ENCODE data around the gene GP9. TPM values are rescaled to one million over a fixed set of nuclear protein-coding genes. Genes with fewer than 3 reads are reported as not detected.

Gene GP9
- total RNA-seq, 1 donor from 2014 or later = not detected

DNA sequence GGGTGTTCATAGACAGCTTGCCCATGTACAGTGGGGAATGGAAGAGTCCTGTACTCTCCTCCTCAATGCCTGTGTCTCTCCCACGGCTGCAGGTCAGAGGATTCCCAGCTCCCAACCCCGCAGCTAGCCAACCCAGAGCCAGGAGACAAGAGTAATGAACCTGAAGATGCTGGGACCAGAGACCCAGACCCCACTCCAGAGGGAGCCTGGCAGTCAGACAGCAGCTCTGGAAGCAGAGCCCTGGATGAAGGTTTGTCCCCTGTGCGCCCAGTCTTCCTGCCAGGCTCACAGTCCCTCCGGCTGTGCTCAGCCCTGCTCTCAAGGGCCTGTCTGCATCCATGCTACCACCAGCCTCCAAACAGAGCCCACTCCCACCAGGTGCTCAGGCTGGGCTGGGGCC is 30.0 kb upstream of the GP9 start:
- TF ChIP-seq, protein P1, sequence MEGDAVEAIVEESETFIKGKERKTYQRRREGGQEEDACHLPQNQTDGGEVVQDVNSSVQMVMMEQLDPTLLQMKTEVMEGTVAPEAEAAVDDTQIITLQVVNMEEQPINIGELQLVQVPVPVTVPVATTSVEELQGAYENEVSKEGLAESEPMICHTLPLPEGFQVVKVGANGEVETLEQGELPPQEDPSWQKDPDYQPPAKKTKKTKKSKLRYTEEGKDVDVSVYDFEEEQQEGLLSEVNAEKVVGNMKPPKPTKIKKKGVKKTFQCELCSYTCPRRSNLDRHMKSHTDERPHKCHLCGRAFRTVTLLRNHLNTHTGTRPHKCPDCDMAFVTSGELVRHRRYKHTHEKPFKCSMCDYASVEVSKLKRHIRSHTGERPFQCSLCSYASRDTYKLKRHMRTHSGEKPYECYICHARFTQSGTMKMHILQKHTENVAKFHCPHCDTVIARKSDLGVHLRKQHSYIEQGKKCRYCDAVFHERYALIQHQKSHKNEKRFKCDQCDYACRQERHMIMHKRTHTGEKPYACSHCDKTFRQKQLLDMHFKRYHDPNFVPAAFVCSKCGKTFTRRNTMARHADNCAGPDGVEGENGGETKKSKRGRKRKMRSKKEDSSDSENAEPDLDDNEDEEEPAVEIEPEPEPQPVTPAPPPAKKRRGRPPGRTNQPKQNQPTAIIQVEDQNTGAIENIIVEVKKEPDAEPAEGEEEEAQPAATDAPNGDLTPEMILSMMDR (IDR thresholded peaks at IDR 0.05) = no peak
- peaks cover 3% of the 10 kb centered on the region for H3K27me3 Mint-ChIP-seq
- H3K36me3 Mint-ChIP-seq (ENCODE audit: low read depth) = no peaks in the 10 kb centered on the region
- no peaks in the 10 kb centered on the region for H3K9me3 Mint-ChIP-seq
- ATAC-seq (ENCODE audit: low read depth) (no peak), DNase-seq (no peak)
- POLR2A ChIA-PET = no interaction called here
- CTCF ChIA-PET = interaction anchor here (1.0 to 1.2 kb wide), 2 partner anchors 23 to 215 kb away, joined by 3 to 5 read pairs; no protein-coding TSS in a partner anchor
- no peak overlapping the region for H3K27ac Mint-ChIP-seq
- intact Hi-C loops (cut with micrococcal nuclease) = no loop called here
- H3K4me1 Mint-ChIP-seq = peaks cover 12% of the 10 kb centered on the region
- no peak overlapping the region for H3K4me3 Mint-ChIP-seq

GRCh38 chr3:129031476-129032215 is 28.9 kb upstream of the GP9 start:
- no peak overlapping the region for H3K27ac Mint-ChIP-seq
- ATAC-seq (ENCODE audit: low read depth) (no peak), DNase-seq (no peak)
- H3K9me3 Mint-ChIP-seq = no peaks in the 10 kb centered on the region
- H3K4me3 Mint-ChIP-seq = no peak overlapping the region
- intact Hi-C loops (cut with micrococcal nuclease) = no loop called here
- TF ChIP-seq, protein P1 (IDR thresholded peaks at IDR 0.05) = no peak
- CTCF ChIA-PET = interaction anchor here (1.0 kb wide), 1 partner anchor 214 kb away, joined by 3 read pairs; no protein-coding TSS in a partner anchor
- POLR2A ChIA-PET = no interaction called here
- peaks cover 3% of the 10 kb centered on the region for H3K27me3 Mint-ChIP-seq
- peaks cover 4% of the 10 kb centered on the region for H3K4me1 Mint-ChIP-seq
- H3K36me3 Mint-ChIP-seq (ENCODE audit: low read depth) = no peaks in the 10 kb centered on the region

DNA sequence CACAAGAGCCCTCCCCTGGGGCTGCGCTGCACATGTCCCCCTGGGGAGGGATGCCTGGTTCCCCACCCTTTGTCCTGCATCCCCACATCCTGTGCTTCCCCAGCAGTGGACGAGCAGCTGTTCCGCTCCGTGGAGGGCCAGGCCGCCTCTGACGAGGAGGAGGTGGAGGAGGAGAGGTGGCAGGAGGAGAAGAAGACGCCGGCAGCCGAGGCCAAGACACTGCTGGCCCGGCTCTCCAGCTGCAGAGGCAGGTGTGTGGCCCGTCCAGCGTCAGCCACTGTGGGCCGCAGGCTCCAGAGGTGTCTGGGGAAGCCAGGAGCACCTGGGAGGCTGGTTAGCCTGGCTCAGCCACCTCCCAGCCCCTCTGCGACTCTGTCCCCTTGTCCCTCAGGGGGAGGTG is 27.9 kb upstream of the GP9 start:
- ATAC-seq (ENCODE audit: low read depth) (no peak), DNase-seq (no peak)
- H3K9me3 Mint-ChIP-seq = no peaks in the 10 kb centered on the region
- TF ChIP-seq, protein P1 (IDR thresholded peaks at IDR 0.05) = no peak
- POLR2A ChIA-PET = no interaction called here
- H3K27me3 Mint-ChIP-seq = peaks cover 3% of the 10 kb centered on the region
- H3K27ac Mint-ChIP-seq = no peak overlapping the region
- no peaks in the 10 kb centered on the region for H3K36me3 Mint-ChIP-seq (ENCODE audit: low read depth)
- no peaks in the 10 kb centered on the region for H3K4me1 Mint-ChIP-seq
- CTCF ChIA-PET = no interaction called here
- H3K4me3 Mint-ChIP-seq = no peak overlapping the region
- intact Hi-C loops (cut with micrococcal nuclease) = no loop called here

GRCh38 chr3:129033151-129033550 is 27.4 kb upstream of the GP9 start:
- Mint-ChIP-seq H3K9me3 (no peaks in the 10 kb centered on the region), H3K36me3 (ENCODE audit: low read depth) (no peaks in the 10 kb centered on the region), H3K4me1 (no peaks in the 10 kb centered on the region), H3K4me3 (no peak overlapping the region), H3K27ac (no peak overlapping the region), H3K27me3 (peaks cover 3% of the 10 kb centered on the region)
- no peak for DNase-seq
- intact Hi-C loops (cut with micrococcal nuclease) = no loop called here
- POLR2A ChIA-PET = no interaction called here
- TF ChIP-seq, protein P1 (IDR thresholded peaks at IDR 0.05) = no peak
- no peak for ATAC-seq (ENCODE audit: low read depth)
- CTCF ChIA-PET = no interaction called here

GRCh38 chr3:129033633-129034321 is 26.8 kb upstream of the GP9 start:
- ChIA-PET POLR2A (no interaction called here), CTCF (no interaction called here)
- intact Hi-C loops (cut with micrococcal nuclease) = no loop called here
- Mint-ChIP-seq H3K27ac (no peak overlapping the region), H3K36me3 (ENCODE audit: low read depth) (no peaks in the 10 kb centered on the region), H3K27me3 (peaks cover 7% of the 10 kb centered on the region), H3K4me1 (no peaks in the 10 kb centered on the region), H3K9me3 (no peaks in the 10 kb centered on the region), H3K4me3 (no peak overlapping the region)
- no peak for DNase-seq
- ATAC-seq (ENCODE audit: low read depth) = no peak
- TF ChIP-seq, protein P1 (IDR thresholded peaks at IDR 0.05) = no peak
